Suprapubic skin (tissue), 4 donors: Measurements from ENCODE around the gene FAM234A. TPM values are rescaled to one million over a fixed set of nuclear protein-coding genes. Genes with fewer than 3 reads are reported as not detected.

ENCODE experiments used
- DNase-seq, 2 donors: peaks; one replicate each; pipeline ENCODE4 v3.0.0-alpha.2; 2019; ENCODE audit warnings: low spot score in 2 of 2
- H3K27ac ChIP-seq: fragments of 200-600 bp; sonication (generic); one replicate; pipeline ENCODE4 v1.5.1; 2019
- H3K27me3 ChIP-seq: fragments of 200-600 bp; sonication (generic); one replicate; pipeline ENCODE4 v1.5.1; 2019
- H3K36me3 ChIP-seq: fragments of 200-600 bp; sonication (generic); one replicate; pipeline ENCODE4 v1.5.1; 2019
- H3K4me1 ChIP-seq: fragments of 200-600 bp; sonication (generic); one replicate; pipeline ENCODE4 v1.5.1; 2019
- H3K4me3 ChIP-seq: fragments of 200-600 bp; sonication (generic); one replicate; pipeline ENCODE4 v1.5.1; 2019; ENCODE audit warnings: mild to moderate bottlenecking
- H3K9me3 ChIP-seq: fragments of 200-600 bp; sonication (generic); one replicate; pipeline ENCODE4 v1.5.1; 2019
- EP300 ChIP-seq: sonication (generic); formaldehyde crosslinking; IDR thresholded peaks from one replicate; pipeline ENCODE4 v1.6.1; 2017; ENCODE audit warnings: antibody characterized with exemption
- POLR2A ChIP-seq, 2 donors: fragments of 450-650 bp; IDR thresholded peaks; one replicate each; pipeline ENCODE4 v1.6.1; 2017; ENCODE audit warnings: antibody characterized with exemption in 2 of 2, mild to moderate bottlenecking in 2 of 2, moderate library complexity in 2 of 2
- POLR2AphosphoS5 ChIP-seq, 3 donors: sonication (generic); formaldehyde crosslinking; IDR thresholded peaks; one replicate each; pipeline ENCODE4 v1.6.1; 2017; ENCODE audit warnings: antibody characterized with exemption in 3 of 3
- WGBS: methylation state at CpG from one replicate; pipeline ENCODE4 v1.1.5; 2018; 5-methylcytosine and 5-hydroxymethylcytosine counted together
- total RNA-seq, 4 donors: library from RNA; depleted of rRNA; stranded (reverse); fragments of >200 nt; gene quantifications; one replicate each; pipeline ENCODE4 v1.1.0, GENCODE V29; 2016
- TF ChIP-seq, protein P1 (sequence below), 2 donors: fragments of 200-600 bp in 1 of 2; fragments of 450-650 bp in 1 of 2; sonication (generic) in 1 of 2; IDR thresholded peaks; one replicate each; pipeline ENCODE4 v1.5.1; 2016 to 2019; ENCODE audit warnings: antibody characterized with exemption in 2 of 2, mild to moderate bottlenecking in 1 of 2, moderate library complexity in 1 of 2

The FAM234A gene
- total RNA-seq, 4 donors from 2014 or later: 108 to 124 (median 121) TPM

DNA sequence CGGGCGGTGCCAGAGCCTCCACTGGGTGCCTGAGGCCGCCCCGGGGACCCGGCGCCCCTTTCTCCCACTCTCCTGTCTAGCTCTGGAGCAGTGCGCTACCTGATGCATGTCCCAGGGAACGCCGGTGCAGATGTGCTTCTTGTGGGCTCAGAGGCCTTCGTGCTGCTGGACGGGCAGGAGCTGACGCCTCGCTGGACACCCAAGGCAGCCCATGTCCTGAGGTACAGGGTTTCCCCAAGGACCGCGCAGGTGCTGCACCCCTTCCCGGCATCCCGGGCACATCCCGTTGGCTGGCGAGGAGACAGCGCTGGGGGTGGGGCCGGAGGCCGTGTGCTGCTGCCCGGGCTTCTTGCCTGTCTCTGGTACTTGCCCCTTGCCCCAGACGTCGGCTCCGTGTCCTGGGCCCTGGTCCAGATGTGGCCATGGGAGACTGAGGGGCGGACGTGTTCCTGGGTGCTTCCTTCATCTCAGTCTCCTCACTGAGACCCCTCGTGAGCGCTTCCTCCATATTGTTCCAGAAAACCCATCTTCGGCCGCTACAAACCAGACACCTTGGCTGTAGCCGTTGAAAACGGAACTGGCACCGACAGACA, 28.7 kb downstream of the FAM234A start:
- Histone ChIP-seq H3K36me3 (peaks cover 71% of the 10 kb centered on the region), H3K4me3 (no peak overlapping the region), H3K27me3 (no peaks in the 10 kb centered on the region), H3K27ac (no peak overlapping the region), H3K9me3 (no peaks in the 10 kb centered on the region), H3K4me1 (peaks cover 10% of the 10 kb centered on the region)
- 86% methylated on average over 14 of the region's 35 CpGs for WGBS
- TF ChIP-seq POLR2AphosphoS5 (IDR thresholded peaks at IDR 0.05) (no peak), EP300 (no peak), POLR2A (IDR thresholded peaks at IDR 0.05) (no peak)
- TF ChIP-seq, protein P1, sequence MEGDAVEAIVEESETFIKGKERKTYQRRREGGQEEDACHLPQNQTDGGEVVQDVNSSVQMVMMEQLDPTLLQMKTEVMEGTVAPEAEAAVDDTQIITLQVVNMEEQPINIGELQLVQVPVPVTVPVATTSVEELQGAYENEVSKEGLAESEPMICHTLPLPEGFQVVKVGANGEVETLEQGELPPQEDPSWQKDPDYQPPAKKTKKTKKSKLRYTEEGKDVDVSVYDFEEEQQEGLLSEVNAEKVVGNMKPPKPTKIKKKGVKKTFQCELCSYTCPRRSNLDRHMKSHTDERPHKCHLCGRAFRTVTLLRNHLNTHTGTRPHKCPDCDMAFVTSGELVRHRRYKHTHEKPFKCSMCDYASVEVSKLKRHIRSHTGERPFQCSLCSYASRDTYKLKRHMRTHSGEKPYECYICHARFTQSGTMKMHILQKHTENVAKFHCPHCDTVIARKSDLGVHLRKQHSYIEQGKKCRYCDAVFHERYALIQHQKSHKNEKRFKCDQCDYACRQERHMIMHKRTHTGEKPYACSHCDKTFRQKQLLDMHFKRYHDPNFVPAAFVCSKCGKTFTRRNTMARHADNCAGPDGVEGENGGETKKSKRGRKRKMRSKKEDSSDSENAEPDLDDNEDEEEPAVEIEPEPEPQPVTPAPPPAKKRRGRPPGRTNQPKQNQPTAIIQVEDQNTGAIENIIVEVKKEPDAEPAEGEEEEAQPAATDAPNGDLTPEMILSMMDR (IDR thresholded peaks at IDR 0.05): no peak
- no peak for DNase-seq

DNA sequence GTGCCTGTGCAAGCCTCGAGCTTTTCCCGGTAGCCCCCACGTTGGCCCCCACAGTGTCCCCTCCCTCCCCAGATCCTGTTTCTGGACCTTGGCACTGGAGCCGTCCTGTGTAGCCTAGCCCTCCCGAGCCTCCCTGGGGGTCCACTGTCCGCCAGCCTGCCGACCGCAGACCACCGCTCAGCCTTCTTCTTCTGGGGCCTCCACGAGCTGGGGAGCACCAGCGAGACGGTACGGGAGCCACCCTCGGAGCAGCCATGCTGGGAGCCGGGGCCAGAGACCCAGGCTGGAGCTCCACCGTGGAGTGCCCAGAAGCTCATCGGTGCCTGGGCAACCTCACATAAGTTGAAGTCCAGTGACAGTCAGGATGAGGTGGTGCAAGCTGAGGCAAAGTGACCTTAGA, 29.3 kb downstream of the FAM234A start:
- H3K27ac ChIP-seq: no peak overlapping the region
- WGBS: 98% methylated on average over 7 of the region's 17 CpGs
- no peaks in the 10 kb centered on the region for H3K9me3 ChIP-seq

DNA sequence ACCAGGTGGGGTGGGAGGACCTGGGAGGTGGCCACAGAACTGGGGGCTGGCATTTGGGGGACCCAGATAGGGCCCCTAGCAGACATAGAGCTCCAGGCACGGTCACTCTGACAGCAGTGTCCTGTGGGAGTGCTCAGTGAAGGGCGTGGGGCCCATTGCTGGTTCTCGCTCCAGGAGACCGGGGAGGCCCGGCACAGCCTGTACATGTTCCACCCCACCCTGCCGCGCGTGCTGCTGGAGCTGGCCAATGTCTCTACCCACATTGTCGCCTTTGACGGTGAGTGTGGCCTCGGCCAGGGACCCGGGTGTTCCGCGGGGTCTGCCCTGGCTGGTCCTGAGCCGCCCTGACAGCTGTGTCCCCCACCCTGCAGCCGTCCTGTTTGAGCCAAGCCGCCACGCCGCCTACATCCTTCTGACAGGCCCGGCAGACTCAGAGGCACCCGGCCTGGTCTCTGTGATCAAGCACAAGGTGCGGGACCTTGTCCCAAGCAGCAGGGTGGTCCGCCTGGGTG, 29.9 kb downstream of the FAM234A start:
- Histone ChIP-seq H3K36me3 (peaks cover 61% of the 10 kb centered on the region), H3K9me3 (no peaks in the 10 kb centered on the region), H3K4me1 (peaks cover 16% of the 10 kb centered on the region), H3K27me3 (no peaks in the 10 kb centered on the region), H3K4me3 (no peak overlapping the region), H3K27ac (no peak overlapping the region)
- WGBS: no CpG with 5 or more reads among the region's 23 CpGs
- no peak for DNase-seq
- TF ChIP-seq EP300 (no peak), POLR2A (IDR thresholded peaks at IDR 0.05) (no peak)

More for the DNA sequence above, 29.3 kb downstream of the FAM234A start:
- Histone ChIP-seq H3K4me3 (no peak overlapping the region), H3K27me3 (no peaks in the 10 kb centered on the region), H3K4me1 (peaks cover 16% of the 10 kb centered on the region), H3K36me3 (peaks cover 66% of the 10 kb centered on the region)
- TF ChIP-seq POLR2A (IDR thresholded peaks at IDR 0.05) (no peak), POLR2AphosphoS5 (IDR thresholded peaks at IDR 0.05) (no peak), EP300 (no peak)
- TF ChIP-seq, protein P1 (IDR thresholded peaks at IDR 0.05): no peak
- DNase-seq: no peak

DNA sequence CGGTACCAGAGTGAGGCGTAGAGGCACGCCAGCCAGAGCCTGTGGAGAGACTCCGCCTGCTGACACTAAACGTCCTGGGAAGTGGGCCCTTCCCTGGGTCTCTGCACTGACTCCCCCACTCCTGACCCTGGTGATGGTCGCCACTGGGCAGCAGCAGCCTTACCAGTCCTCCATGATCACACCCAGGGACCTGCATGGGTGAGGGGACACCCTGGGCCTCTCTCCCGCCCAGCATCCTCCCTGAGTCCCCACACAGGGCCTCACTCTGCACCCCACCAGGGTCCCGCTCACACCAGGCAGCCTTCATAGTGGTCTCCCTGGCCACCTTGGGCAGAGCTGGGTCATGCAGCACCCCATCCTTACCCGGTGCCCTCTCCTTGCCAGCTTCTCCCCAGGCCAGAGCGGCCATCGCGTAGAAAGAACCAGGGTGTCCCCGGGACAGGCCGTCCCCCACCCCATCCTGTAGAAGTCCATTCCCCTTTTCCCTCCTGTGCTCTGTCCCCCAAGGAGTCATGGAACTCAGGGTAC, 30.4 kb downstream of the FAM234A start:
- H3K36me3 ChIP-seq: peaks cover 55% of the 10 kb centered on the region
- WGBS: 88% methylated on average over 8 of the region's 14 CpGs
- DNase-seq: no peak
- H3K4me1 ChIP-seq: peaks cover 16% of the 10 kb centered on the region
- no peak for TF ChIP-seq POLR2A (IDR thresholded peaks at IDR 0.05)
- TF ChIP-seq EP300: no peak
- H3K27me3 ChIP-seq: no peaks in the 10 kb centered on the region
- no peak overlapping the region for H3K4me3 ChIP-seq
- H3K9me3 ChIP-seq: no peaks in the 10 kb centered on the region
- no peak overlapping the region for H3K27ac ChIP-seq

DNA sequence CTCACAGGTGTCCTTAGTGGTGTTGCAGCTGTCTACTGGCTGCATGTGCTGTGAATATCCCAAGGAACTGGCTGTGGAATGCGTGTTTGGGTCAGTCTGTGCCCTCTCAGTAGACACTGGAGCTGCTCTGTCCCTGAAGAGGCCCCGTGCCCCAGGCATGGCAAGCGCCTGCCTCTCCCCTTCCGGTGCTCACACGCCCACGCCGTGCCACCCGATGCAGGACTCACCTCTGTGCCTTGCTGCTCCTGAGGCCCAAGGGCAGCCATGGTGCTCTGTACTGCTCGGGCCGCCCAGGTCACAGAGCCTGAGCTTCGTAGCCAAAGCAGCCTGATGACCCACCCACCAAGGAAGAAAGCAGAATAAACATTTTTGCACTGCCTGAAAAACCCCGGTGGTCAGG, 31.1 kb downstream of the FAM234A start:
- Histone ChIP-seq H3K4me1 (peaks cover 16% of the 10 kb centered on the region), H3K36me3 (peaks cover 49% of the 10 kb centered on the region)

More for the DNA sequence above, 31.1 kb downstream of the FAM234A start:
- no peak for DNase-seq
- TF ChIP-seq, protein P1 (IDR thresholded peaks at IDR 0.05): no peak
- no peak for TF ChIP-seq EP300
- no peak for TF ChIP-seq POLR2AphosphoS5 (IDR thresholded peaks at IDR 0.05)
- no peak for TF ChIP-seq POLR2A (IDR thresholded peaks at IDR 0.05)
- 10% methylated on average over 2 of the region's 12 CpGs for WGBS
- Histone ChIP-seq H3K4me3 (no peak overlapping the region), H3K27me3 (no peaks in the 10 kb centered on the region), H3K27ac (no peak overlapping the region), H3K9me3 (no peaks in the 10 kb centered on the region)
